HepG2 (cell line): ENCODE measurements around the gene SATB2. TPM values are rescaled to one million over a fixed set of nuclear protein-coding genes. Genes with fewer than 3 reads are reported as not detected.

Experiments
- ARNTL ChIP-seq: sonication (generic); formaldehyde crosslinking; IDR thresholded peaks from 2 replicates; pipeline ENCODE4 v1.4.0; 2020; ENCODE audit warnings: mild to moderate bottlenecking, missing genetic modification reagents
- FOXP1 ChIP-seq, 2 experiments: fragments of 450-650 bp in 1 of 2; IDR thresholded peaks; 2 replicates each; pipeline ENCODE4 v1.6.1; 2017 to 2018; ENCODE audit warnings: antibody characterized with exemption in 1 of 2
- IRX3 ChIP-seq: sonication (generic); formaldehyde crosslinking; IDR thresholded peaks from 2 replicates; pipeline ENCODE4 v1.8.1; 2023; ENCODE audit warnings: mild to moderate bottlenecking, low read depth, missing genetic modification reagents, borderline replicate concordance
- PAWR ChIP-seq: sonication (generic); formaldehyde crosslinking; IDR thresholded peaks from 2 replicates; pipeline ENCODE4 v1.4.0; 2020; ENCODE audit warnings: missing genetic modification reagents, mild to moderate bottlenecking, borderline replicate concordance
- SP5 ChIP-seq: IDR thresholded peaks from 2 replicates; pipeline ENCODE4 v1.6.1; 2016; ENCODE audit warnings: low read depth, borderline replicate concordance
- SRY ChIP-seq: sonication (generic); formaldehyde crosslinking; IDR thresholded peaks from 2 replicates; pipeline ENCODE4 v1.8.0; 2022; ENCODE audit warnings: mild to moderate bottlenecking, missing genetic modification reagents
- ZBTB33 ChIP-seq: sonication (generic); formaldehyde crosslinking; IDR thresholded peaks from 2 replicates; pipeline ENCODE4 v1.4.0; 2020; ENCODE audit warnings: missing genetic modification reagents
- ZBTB46 ChIP-seq: sonication (generic); formaldehyde crosslinking; IDR thresholded peaks from 2 replicates; pipeline ENCODE4 v1.4.0; 2020; ENCODE audit warnings: mild to moderate bottlenecking, missing genetic modification reagents, borderline replicate concordance
- ZC3H13 ChIP-seq: sonication (generic); formaldehyde crosslinking; IDR thresholded peaks from 2 replicates; pipeline ENCODE4 v1.8.1; 2023; ENCODE audit warnings: mild to moderate bottlenecking, missing genetic modification reagents, moderate library complexity
- ZFP37 ChIP-seq: sonication (generic); formaldehyde crosslinking; IDR thresholded peaks from 2 replicates; pipeline ENCODE4 v1.4.0; 2020; ENCODE audit warnings: missing genetic modification reagents, borderline replicate concordance
- ZHX1 ChIP-seq: sonication (generic); formaldehyde crosslinking; IDR thresholded peaks from 2 replicates; pipeline ENCODE4 v1.8.1; 2022; ENCODE audit warnings: low read depth, mild to moderate bottlenecking, missing genetic modification reagents
- ZNF264 ChIP-seq: sonication (generic); formaldehyde crosslinking; IDR thresholded peaks from 2 replicates; pipeline ENCODE4 v1.4.0; 2020; ENCODE audit warnings: missing genetic modification reagents
- ZNF329 ChIP-seq: sonication (generic); formaldehyde crosslinking; IDR thresholded peaks from 2 replicates; pipeline ENCODE4 v1.9.0; 2021; ENCODE audit warnings: low read depth, mild to moderate bottlenecking, missing genetic modification reagents
- polyA plus RNA-seq, 8 experiments: library from polyadenylated mRNA; depleted of rRNA in 3 of 8; stranded (reverse) in 7 of 8; unstranded in 1 of 8; fragments of >200 nt; fragmentation: Illumina TruSeq in 4 of 8; extraction: Trizol in 4 of 8; gene quantifications; 2 replicates each; pipeline versions ENCODE4 v1.2.1 to v1.2.3, GENCODE V29; 2011 to 2016; ENCODE audit warnings: low read depth in 4 of 8, missing spikeins in 1 of 8, mixed read lengths in 1 of 8; ENCODE audit not compliant: insufficient read depth in 1 of 8
- total RNA-seq, 5 experiments: library from RNA; depleted of rRNA; stranded (reverse); fragments of >200 nt; fragmentation: Illumina TruSeq; extraction: Trizol; gene quantifications; 2 replicates each; pipeline ENCODE4 v1.2.3, GENCODE V29; 2016; ENCODE audit warnings: low read depth in 1 of 5
- TF ChIP-seq, protein P1 (sequence below): sonication (generic); formaldehyde crosslinking; IDR thresholded peaks from 2 replicates; pipeline ENCODE4 v1.8.1; 2023; ENCODE audit warnings: missing genetic modification reagents, inconsistent platforms, borderline replicate concordance
- TF ChIP-seq, protein P2 (sequence below), 2 experiments: sonication (generic) in 1 of 2; formaldehyde crosslinking in 1 of 2; IDR thresholded peaks; 2 replicates each; pipeline versions ENCODE4 v1.4.0 to v1.6.1; 2018 to 2020; ENCODE audit warnings: missing genetic modification reagents in 2 of 2, borderline replicate concordance in 1 of 2, low read depth in 1 of 2, mild to moderate bottlenecking in 1 of 2, missing biosample characterization in 1 of 2
- TF ChIP-seq, protein P3 (sequence below): sonication (generic); formaldehyde crosslinking; IDR thresholded peaks from 2 replicates; pipeline ENCODE4 v1.4.0; 2020; ENCODE audit warnings: mild to moderate bottlenecking, missing genetic modification reagents

The SATB2 gene
- total and polyA plus RNA-seq, 2 of the 13 experiments (the other 11 are each of a cell fraction or from before 2014, with no cell fraction given): 2.5 to 5.5 TPM

- TF ChIP-seq ZBTB33 (CRISPR knock-in tag): no peak; the same call in 1 of the 2 replicates
- no peak for TF ChIP-seq ZBTB46 (CRISPR knock-in tag)
- no peak for TF ChIP-seq IRX3 (CRISPR knock-in tag)
- no peak for TF ChIP-seq SRY (CRISPR knock-in tag)
- TF ChIP-seq ZNF264 (CRISPR knock-in tag): no peak
- TF ChIP-seq ARNTL (CRISPR knock-in tag): no peak
- TF ChIP-seq ZC3H13 (CRISPR knock-in tag): no peak
- TF ChIP-seq ZHX1: no peak
- TF ChIP-seq, protein P1, sequence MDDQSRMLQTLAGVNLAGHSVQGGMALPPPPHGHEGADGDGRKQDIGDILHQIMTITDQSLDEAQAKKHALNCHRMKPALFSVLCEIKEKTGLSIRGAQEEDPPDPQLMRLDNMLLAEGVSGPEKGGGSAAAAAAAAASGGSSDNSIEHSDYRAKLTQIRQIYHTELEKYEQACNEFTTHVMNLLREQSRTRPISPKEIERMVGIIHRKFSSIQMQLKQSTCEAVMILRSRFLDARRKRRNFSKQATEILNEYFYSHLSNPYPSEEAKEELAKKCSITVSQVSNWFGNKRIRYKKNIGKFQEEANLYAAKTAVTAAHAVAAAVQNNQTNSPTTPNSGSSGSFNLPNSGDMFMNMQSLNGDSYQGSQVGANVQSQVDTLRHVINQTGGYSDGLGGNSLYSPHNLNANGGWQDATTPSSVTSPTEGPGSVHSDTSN (CRISPR knock-in tag): no peak
- TF ChIP-seq, protein P2, sequence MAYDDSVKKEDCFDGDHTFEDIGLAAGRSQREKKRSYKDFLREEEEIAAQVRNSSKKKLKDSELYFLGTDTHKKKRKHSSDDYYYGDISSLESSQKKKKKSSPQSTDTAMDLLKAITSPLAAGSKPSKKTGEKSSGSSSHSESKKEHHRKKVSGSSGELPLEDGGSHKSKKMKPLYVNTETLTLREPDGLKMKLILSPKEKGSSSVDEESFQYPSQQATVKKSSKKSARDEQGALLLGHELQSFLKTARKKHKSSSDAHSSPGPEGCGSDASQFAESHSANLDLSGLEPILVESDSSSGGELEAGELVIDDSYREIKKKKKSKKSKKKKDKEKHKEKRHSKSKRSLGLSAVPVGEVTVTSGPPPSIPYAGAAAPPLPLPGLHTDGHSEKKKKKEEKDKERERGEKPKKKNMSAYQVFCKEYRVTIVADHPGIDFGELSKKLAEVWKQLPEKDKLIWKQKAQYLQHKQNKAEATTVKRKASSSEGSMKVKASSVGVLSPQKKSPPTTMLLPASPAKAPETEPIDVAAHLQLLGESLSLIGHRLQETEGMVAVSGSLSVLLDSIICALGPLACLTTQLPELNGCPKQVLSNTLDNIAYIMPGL (CRISPR knock-in tag; IDR thresholded peaks at IDR 0.05; ENCODE audit: borderline replicate concordance in 1 of 2, low read depth in 1 of 2): peak in 1 of 2 experiments; percentile 33; a peak in 1 of 4 replicates
- no peak for TF ChIP-seq PAWR (CRISPR knock-in tag)
- no peak for TF ChIP-seq FOXP1 (IDR thresholded peaks at IDR 0.05)
- TF ChIP-seq FOXP1 (CRISPR knock-in tag; IDR thresholded peaks at IDR 0.05): no peak
- TF ChIP-seq, protein P3, sequence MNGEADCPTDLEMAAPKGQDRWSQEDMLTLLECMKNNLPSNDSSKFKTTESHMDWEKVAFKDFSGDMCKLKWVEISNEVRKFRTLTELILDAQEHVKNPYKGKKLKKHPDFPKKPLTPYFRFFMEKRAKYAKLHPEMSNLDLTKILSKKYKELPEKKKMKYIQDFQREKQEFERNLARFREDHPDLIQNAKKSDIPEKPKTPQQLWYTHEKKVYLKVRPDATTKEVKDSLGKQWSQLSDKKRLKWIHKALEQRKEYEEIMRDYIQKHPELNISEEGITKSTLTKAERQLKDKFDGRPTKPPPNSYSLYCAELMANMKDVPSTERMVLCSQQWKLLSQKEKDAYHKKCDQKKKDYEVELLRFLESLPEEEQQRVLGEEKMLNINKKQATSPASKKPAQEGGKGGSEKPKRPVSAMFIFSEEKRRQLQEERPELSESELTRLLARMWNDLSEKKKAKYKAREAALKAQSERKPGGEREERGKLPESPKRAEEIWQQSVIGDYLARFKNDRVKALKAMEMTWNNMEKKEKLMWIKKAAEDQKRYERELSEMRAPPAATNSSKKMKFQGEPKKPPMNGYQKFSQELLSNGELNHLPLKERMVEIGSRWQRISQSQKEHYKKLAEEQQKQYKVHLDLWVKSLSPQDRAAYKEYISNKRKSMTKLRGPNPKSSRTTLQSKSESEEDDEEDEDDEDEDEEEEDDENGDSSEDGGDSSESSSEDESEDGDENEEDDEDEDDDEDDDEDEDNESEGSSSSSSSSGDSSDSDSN (CRISPR knock-in tag): peak; percentile 91
- TF ChIP-seq SP5 (CRISPR knock-in tag): no peak
- TF ChIP-seq ZFP37 (CRISPR knock-in tag): no peak
- 0 out of 2 replicates have a peak, but pooled peaks have one; percentile 7 for TF ChIP-seq ZNF329 (CRISPR knock-in tag)
Observed at GRCh38 chr2:199458806-199459285, 1.1 kb upstream of the SATB2 start (continued).
